Endothelial cell of umbilical vein (primary cell): ENCODE results near the gene KIF26B. TPM values are rescaled to one million over a fixed set of nuclear protein-coding genes. Genes with fewer than 3 reads are reported as not detected.

ENCODE experiments used
- BruUV-seq: library from RNA; stranded (reverse); fragments of 400-500 nt; replicated peaks from 2 replicates; lab custom pipeline; 2021; lab: Mats Ljungman, UMichigan
- CTCF ChIA-PET: fragments of 300-600, 350-600 bp; sonication (Branson Sonifier 250); formaldehyde crosslinking; loops from one replicate; lab custom pipeline; 2021; ENCODE audit warnings: antibody characterized with exemption, inconsistent platforms; lab: Charles Lee
- POLR2A ChIA-PET: fragments of 300-600, 350-600 bp; sonication (Branson Sonifier 250); formaldehyde crosslinking; loops from one replicate; lab custom pipeline; 2021; ENCODE audit warnings: antibody characterized with exemption, inconsistent platforms; lab: Charles Lee
- DNase-seq: peaks from one replicate; pipeline ENCODE4 v3.0.0-alpha.2; 2011; ENCODE audit warnings: low read depth, low spot score
- FAIRE-seq: peaks from 2 replicates; lab custom pipeline; 2011; peaks lifted over from hg19 to GRCh38; lab: Jason Lieb, UNC
- H2AFZ ChIP-seq: 2 replicates; pipeline ENCODE4 v1.6.0; 2012; ENCODE audit warnings: low read depth, low read length, control low read depth, inconsistent platforms
- H3K27ac ChIP-seq: 2 replicates; pipeline ENCODE4 v1.5.1; 2011; ENCODE audit warnings: low read depth, mild to moderate bottlenecking, control low read depth, low read length, moderate library complexity; ENCODE audit not compliant: insufficient read depth
- H3K27me3 ChIP-seq, 2 experiments: 2 replicates each; pipeline versions ENCODE4 v1.6.0 to v1.6.1; 2011; ENCODE audit warnings: low read length in 2 of 2, mixed read lengths in 1 of 2; ENCODE audit not compliant: control insufficient read depth in 2 of 2, insufficient read depth in 2 of 2
- H3K36me3 ChIP-seq, 2 experiments: 2 replicates in 1 of 2; 3 replicates in 1 of 2; pipeline ENCODE4 v1.5.1; 2011; ENCODE audit warnings: low read length in 2 of 2, mild to moderate bottlenecking in 1 of 2, moderate library complexity in 1 of 2; ENCODE audit not compliant: control insufficient read depth in 2 of 2, insufficient read depth in 2 of 2; ENCODE audit errors: extremely low read depth in 1 of 2
- H3K4me1 ChIP-seq: 3 replicates; pipeline ENCODE4 v1.5.1; 2011; ENCODE audit warnings: mild to moderate bottlenecking, low read length; ENCODE audit not compliant: control insufficient read depth, insufficient read depth; ENCODE audit errors: extremely low read depth
- H3K4me2 ChIP-seq: 2 replicates; pipeline ENCODE4 v1.6.1; 2011; ENCODE audit warnings: low read length, control low read depth, mixed read lengths; ENCODE audit not compliant: insufficient read depth
- H3K4me3 ChIP-seq, 3 experiments: fragments of 200-600 bp in 1 of 3; sonication (generic), shearing (Covaris generic) in 1 of 3; replicated peaks in 1 of 3; 2 replicates each; pipeline ENCODE4 v1.5.1; 2011 to 2016; ENCODE audit warnings: control low read depth in 3 of 3, low read length in 3 of 3, mild to moderate bottlenecking in 2 of 3, inconsistent platforms in 1 of 3, low read depth in 1 of 3, moderate library complexity in 1 of 3; ENCODE audit not compliant: insufficient read depth in 1 of 3
- H3K79me2 ChIP-seq: 2 replicates; pipeline ENCODE4 v1.6.0; 2012; ENCODE audit warnings: low read length, inconsistent platforms; ENCODE audit not compliant: control insufficient read depth, insufficient read depth
- H3K9ac ChIP-seq: replicated peaks from 2 replicates; pipeline ENCODE3; 2011; ENCODE audit warnings: low read length, control low read depth; ENCODE audit not compliant: insufficient read depth; ENCODE audit errors: extremely low read depth
- H3K9me1 ChIP-seq: replicated peaks from 3 replicates; pipeline ENCODE4 v1.6.0; 2011; ENCODE audit warnings: mild to moderate bottlenecking, low read length; ENCODE audit not compliant: control insufficient read depth, insufficient read depth; ENCODE audit errors: extremely low read depth
- H3K9me3 ChIP-seq: replicated peaks from 2 replicates; pipeline ENCODE4 v1.5.1; 2012; ENCODE audit warnings: low read length, inconsistent platforms; ENCODE audit not compliant: control insufficient read depth, insufficient read depth
- H4K20me1 ChIP-seq: replicated peaks from 2 replicates; pipeline ENCODE3; 2011; ENCODE audit warnings: mild to moderate bottlenecking, low read length; ENCODE audit not compliant: control insufficient read depth, insufficient read depth; ENCODE audit errors: extremely low read depth
- EZH2 ChIP-seq: IDR thresholded peaks from 2 replicates; pipeline ENCODE4 v1.6.1; 2012; ENCODE audit warnings: borderline replicate concordance, low read depth, mild to moderate bottlenecking, moderate library complexity, low read length, inconsistent platforms; ENCODE audit not compliant: severe bottlenecking
- FOS ChIP-seq: IDR thresholded peaks from 2 replicates; pipeline ENCODE4 v1.6.1; 2011; ENCODE audit warnings: mild to moderate bottlenecking, low read length, moderate library complexity, borderline replicate concordance; ENCODE audit not compliant: insufficient read depth
- GATA2 ChIP-seq: IDR thresholded peaks from 2 replicates; pipeline ENCODE4 v1.7.0; 2011; ENCODE audit warnings: low read depth, mild to moderate bottlenecking, moderate library complexity, mixed read lengths, low read length; ENCODE audit not compliant: insufficient read length, insufficient read depth
- JUN ChIP-seq: IDR thresholded peaks from 2 replicates; pipeline ENCODE4 v1.6.1; 2011; ENCODE audit warnings: borderline replicate concordance, low read depth; ENCODE audit not compliant: insufficient read length, insufficient read depth
- MYC ChIP-seq: IDR thresholded peaks from one replicate; pipeline ENCODE4 v1.6.1; 2011; ENCODE audit warnings: mild to moderate bottlenecking, low read depth, low read length
- POLR2A ChIP-seq: IDR thresholded peaks from 2 replicates; pipeline ENCODE4 v1.6.1; 2012; ENCODE audit warnings: low read depth, mild to moderate bottlenecking, control low read depth, low read length
- POLR2AphosphoS5 ChIP-seq: IDR thresholded peaks from 2 replicates; pipeline ENCODE4 v1.6.1; 2012; ENCODE audit warnings: low read depth, mild to moderate bottlenecking, control low read depth, low read length, moderate library complexity; ENCODE audit not compliant: insufficient read depth
- dilution Hi-C: fragments of 300-500 bp; cut with MboI; formaldehyde crosslinking; loops from one replicate; pipeline ENCODE4 v1.15.0; 2019; ENCODE audit warnings: low sequenced_read_pairs; ENCODE audit not compliant: extremely low pct_ligation_motif_present
- intact Hi-C: fragments of 100-400 bp; cut with micrococcal nuclease; formaldehyde crosslinking; loops from one replicate; pipeline ENCODE4 v1.10.0; 2022
- polyA plus RNA-seq, 4 experiments: library from polyadenylated mRNA; depleted of rRNA in 3 of 4; stranded (reverse) in 3 of 4; unstranded in 1 of 4; fragments of >200 nt; gene quantifications; 2 replicates each; pipeline versions ENCODE4 v1.2.1 to v1.2.3, GENCODE V29; 2011 to 2012; ENCODE audit warnings: missing spikeins in 1 of 4
- total RNA-seq: library from RNA; stranded (reverse); gene quantifications from 2 replicates; pipeline ENCODE4 v1.2.3, GENCODE V29; 2021
- TF ChIP-seq, protein P1 (sequence below): IDR thresholded peaks from 2 replicates; pipeline ENCODE4 v1.6.1; 2011; ENCODE audit not compliant: insufficient read depth, insufficient read length
- TF ChIP-seq, protein P2 (sequence below), 2 donors: IDR thresholded peaks; 1 replicate in 1 of 2; 2 replicates in 1 of 2; pipeline ENCODE4 v1.5.1; 2011; ENCODE audit warnings: low read length in 2 of 2, mild to moderate bottlenecking in 2 of 2, moderate library complexity in 2 of 2, control low read depth in 1 of 2, inconsistent platforms in 1 of 2, low read depth in 1 of 2; ENCODE audit not compliant: insufficient read depth in 1 of 2; ENCODE audit errors: extremely low read depth in 1 of 2

Gene KIF26B
- total and polyA plus RNA-seq, 2 donors (not counting 3 experiments of a cell fraction or from before 2014, with no cell fraction given) = 0.04 to 0.49 TPM

DNA sequence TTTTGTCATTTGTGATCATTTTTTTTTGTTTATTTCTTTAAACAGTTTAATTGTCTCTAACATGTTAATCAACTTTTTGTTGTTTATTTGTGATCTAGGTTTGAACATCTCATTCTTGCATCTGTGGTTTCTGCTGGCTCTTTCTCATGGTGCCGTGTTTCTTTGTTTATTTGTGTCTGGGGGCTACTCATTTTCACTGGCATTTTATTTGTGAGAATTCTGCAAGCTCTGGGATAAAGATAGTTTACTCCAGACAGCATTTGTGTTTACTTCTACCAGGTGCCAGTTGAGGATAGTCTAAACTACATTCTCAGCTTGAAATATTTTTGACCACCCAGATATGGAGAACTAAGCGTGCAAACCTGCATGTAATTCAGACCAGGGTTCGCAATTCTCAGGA lies 508.6 kb downstream of the KIF26B start:
- TF ChIP-seq JUN (no peak), FOS (no peak), MYC (no peak), POLR2A (no peak), EZH2 (no peak)
- TF ChIP-seq, protein P1, sequence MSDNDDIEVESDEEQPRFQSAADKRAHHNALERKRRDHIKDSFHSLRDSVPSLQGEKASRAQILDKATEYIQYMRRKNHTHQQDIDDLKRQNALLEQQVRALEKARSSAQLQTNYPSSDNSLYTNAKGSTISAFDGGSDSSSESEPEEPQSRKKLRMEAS = no peak
- intact Hi-C loops = no loop called here
- CTCF ChIA-PET = no interaction called here

DNA sequence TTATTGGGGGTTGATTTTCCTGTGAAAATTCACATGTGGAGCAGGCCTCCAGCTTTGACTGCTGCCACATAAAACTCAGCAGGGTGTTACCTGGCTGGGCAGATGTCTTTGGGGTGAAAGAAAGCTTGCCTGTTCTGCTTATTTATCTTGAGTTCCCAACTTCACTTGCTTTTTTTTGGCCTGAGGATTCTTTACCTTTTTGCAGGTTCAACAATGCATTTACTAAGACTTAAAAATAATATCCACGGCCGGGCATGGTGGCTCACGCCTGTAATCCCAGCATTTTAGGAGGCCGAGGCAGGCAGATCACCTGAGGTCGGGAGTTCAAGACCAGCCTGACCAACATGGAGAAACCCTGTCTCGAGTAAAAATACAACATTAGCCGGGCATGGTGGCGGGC lies 509.1 kb downstream of the KIF26B start:
- DNase-seq = no peak
- CTCF ChIA-PET = no interaction called here

More for the DNA sequence above, 508.6 kb downstream of the KIF26B start:
- no peak overlapping the region for H2AFZ ChIP-seq
- POLR2A ChIA-PET = no interaction called here
- dilution Hi-C loops = no loop called here
- DNase-seq (no peak), FAIRE-seq (no peak)
- H3K4me3 ChIP-seq = no peak overlapping the region
- H3K27ac ChIP-seq = no peak overlapping the region
- H3K36me3 ChIP-seq = no peaks in the 10 kb centered on the region
- BruUV-seq = no TSS peak
- H3K4me2 ChIP-seq = no peak overlapping the region
- no peaks in the 10 kb centered on the region for H4K20me1 ChIP-seq
- no peaks in the 10 kb centered on the region for H3K9me3 ChIP-seq
- H3K79me2 ChIP-seq = no peaks in the 10 kb centered on the region
- no peaks in the 10 kb centered on the region for H3K9me1 ChIP-seq
- no peak overlapping the region for H3K9ac ChIP-seq
- H3K27me3 ChIP-seq = no peaks in the 10 kb centered on the region
- no peaks in the 10 kb centered on the region for H3K4me1 ChIP-seq

More for the DNA sequence above, 509.1 kb downstream of the KIF26B start:
- intact Hi-C loops (no loop called here), dilution Hi-C loops (no loop called here)
- Histone ChIP-seq H3K9me3 (no peaks in the 10 kb centered on the region), H3K9ac (no peak overlapping the region), H4K20me1 (no peaks in the 10 kb centered on the region), H2AFZ (no peak overlapping the region), H3K36me3 (no peaks in the 10 kb centered on the region), H3K4me1 (no peaks in the 10 kb centered on the region), H3K4me3 (no peak overlapping the region), H3K27me3 (no peaks in the 10 kb centered on the region), H3K9me1 (no peaks in the 10 kb centered on the region), H3K27ac (no peak overlapping the region), H3K79me2 (no peaks in the 10 kb centered on the region), H3K4me2 (no peak overlapping the region)
- TF ChIP-seq GATA2 = no peak
- TF ChIP-seq POLR2A = no peak
- TF ChIP-seq MYC = no peak
- TF ChIP-seq, protein P1 = no peak
- no peak for TF ChIP-seq EZH2
- no peak for TF ChIP-seq JUN
- no peak for TF ChIP-seq POLR2AphosphoS5
- TF ChIP-seq FOS = no peak
- TF ChIP-seq, protein P2, sequence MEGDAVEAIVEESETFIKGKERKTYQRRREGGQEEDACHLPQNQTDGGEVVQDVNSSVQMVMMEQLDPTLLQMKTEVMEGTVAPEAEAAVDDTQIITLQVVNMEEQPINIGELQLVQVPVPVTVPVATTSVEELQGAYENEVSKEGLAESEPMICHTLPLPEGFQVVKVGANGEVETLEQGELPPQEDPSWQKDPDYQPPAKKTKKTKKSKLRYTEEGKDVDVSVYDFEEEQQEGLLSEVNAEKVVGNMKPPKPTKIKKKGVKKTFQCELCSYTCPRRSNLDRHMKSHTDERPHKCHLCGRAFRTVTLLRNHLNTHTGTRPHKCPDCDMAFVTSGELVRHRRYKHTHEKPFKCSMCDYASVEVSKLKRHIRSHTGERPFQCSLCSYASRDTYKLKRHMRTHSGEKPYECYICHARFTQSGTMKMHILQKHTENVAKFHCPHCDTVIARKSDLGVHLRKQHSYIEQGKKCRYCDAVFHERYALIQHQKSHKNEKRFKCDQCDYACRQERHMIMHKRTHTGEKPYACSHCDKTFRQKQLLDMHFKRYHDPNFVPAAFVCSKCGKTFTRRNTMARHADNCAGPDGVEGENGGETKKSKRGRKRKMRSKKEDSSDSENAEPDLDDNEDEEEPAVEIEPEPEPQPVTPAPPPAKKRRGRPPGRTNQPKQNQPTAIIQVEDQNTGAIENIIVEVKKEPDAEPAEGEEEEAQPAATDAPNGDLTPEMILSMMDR (IDR thresholded peaks at IDR 0.05; ENCODE audit: extremely low read depth in 1 of 2, insufficient read depth in 1 of 2, low read depth in 1 of 2, low read length in 2 of 2) = no peak
- BruUV-seq = no TSS peak
- POLR2A ChIA-PET = no interaction called here
- no peak for FAIRE-seq
